Thyroid gland (tissue), 4 donors: ENCODE data around the gene SPRED2.

Experiments used
- CTCF ChIP-seq, 6 experiments: fragments of 200-600 bp in 3 of 6; fragments of 450-650 bp in 3 of 6; sonication (generic) in 3 of 6; IDR thresholded peaks; one replicate each; pipeline ENCODE4 v1.5.1; 2016 to 2019; ENCODE audit warnings: antibody characterized with exemption in 6 of 6, mild to moderate bottlenecking in 2 of 6, inconsistent platforms in 1 of 6, moderate library complexity in 1 of 6
- POLR2A ChIP-seq, 2 donors: fragments of 450-650 bp; IDR thresholded peaks; one replicate each; pipeline ENCODE4 v1.6.1; 2017; ENCODE audit warnings: antibody characterized with exemption in 2 of 2, mild to moderate bottlenecking in 2 of 2, moderate library complexity in 1 of 2

- no peak for TF ChIP-seq POLR2A (IDR thresholded peaks at IDR 0.05)
- TF ChIP-seq CTCF (IDR thresholded peaks at IDR 0.05), result no peak
These were observed 5.2 kb upstream of the SPRED2 start for GRCh38 chr2:65437392-65438135.
